T-cell (primary cell): ENCODE results near the gene KLF17. TPM values are rescaled to one million over a fixed set of nuclear protein-coding genes. Genes with fewer than 3 reads are reported as not detected.
"Not testable (repeated sequence)": the region's sequence is repeated elsewhere in the genome, so short reads cannot be mapped to it uniquely, and the experiment has no call there.

ENCODE experiments used
- ATAC-seq, 4 experiments: fragments of 200-7000 bp in 3 of 4; fragments of 150-1000 bp in 1 of 4; cut with Tn5 transposase; replicated peaks in 1 of 4; 1 replicate in 3 of 4; 2 replicates in 1 of 4; pipeline ENCODE4 v1.10.0; 2021; ENCODE audit warnings: moderate library complexity in 3 of 4, mild to moderate bottlenecking in 2 of 4, moderate number of reproducible peaks in 1 of 4
- CTCF ChIA-PET, 2 donors: fragments of 300-600 bp; sonication (Branson Sonifier 250); formaldehyde crosslinking; loops; one replicate each; lab custom pipeline; 2022; ENCODE audit warnings: antibody characterized with exemption in 2 of 2; lab: Charles Lee
- POLR2A ChIA-PET, 2 donors: fragments of 300-600 bp; sonication (Branson Sonifier 250); formaldehyde crosslinking; loops; one replicate each; lab custom pipeline; 2022; ENCODE audit warnings: antibody characterized with exemption in 2 of 2; lab: Charles Lee
- DNase-seq, 35 experiments: peaks; one replicate each; pipeline versions ENCODE4 v3.0.0 to v3.0.0-alpha.2; 2013 to 2023
- H3K27ac ChIP-seq: one replicate; pipeline ENCODE4 v1.5.1; 2013; ENCODE audit warnings: low read length
- H3K27me3 ChIP-seq, 2 experiments: replicated peaks in 1 of 2; 1 replicate in 1 of 2; 2 replicates in 1 of 2; pipeline versions ENCODE4 v1.6.1 to v1.7.0; 2013; ENCODE audit warnings: low read length in 1 of 2, mixed read lengths in 1 of 2; ENCODE audit not compliant: control insufficient read depth in 2 of 2, insufficient read depth in 2 of 2; ENCODE audit errors: extremely low read depth in 1 of 2
- H3K36me3 ChIP-seq, 2 donors: 1 replicate in 1 of 2; 2 replicates in 1 of 2; pipeline versions ENCODE4 v1.6.1 to v1.7.0; 2013; ENCODE audit warnings: low read length in 1 of 2; ENCODE audit not compliant: control insufficient read depth in 2 of 2, insufficient read depth in 1 of 2; ENCODE audit errors: extremely low read depth in 1 of 2
- H3K4me1 ChIP-seq, 2 experiments: 1 replicate in 1 of 2; 2 replicates in 1 of 2; pipeline versions ENCODE4 v1.6.1 to v1.7.0; 2013; ENCODE audit warnings: low read length in 2 of 2, mixed read lengths in 1 of 2; ENCODE audit not compliant: insufficient read depth in 2 of 2, control insufficient read depth in 1 of 2; ENCODE audit errors: extremely low read depth in 1 of 2
- H3K4me3 ChIP-seq, 2 donors: 1 replicate in 1 of 2; 2 replicates in 1 of 2; pipeline versions ENCODE4 v1.5.1 to v1.7.0; 2013; ENCODE audit warnings: mild to moderate bottlenecking in 2 of 2, low read length in 1 of 2, moderate library complexity in 1 of 2; ENCODE audit not compliant: control insufficient read depth in 1 of 2; ENCODE audit errors: extremely low read depth in 1 of 2
- H3K9me3 ChIP-seq: 2 replicates; pipeline ENCODE4 v1.7.0; 2013
- H3K27ac Mint-ChIP-seq, 2 donors: one replicate each; pipeline ENCODE4 v1.8.0; 2020 to 2021; ENCODE audit warnings: mild to moderate bottlenecking in 2 of 2, mixed read lengths in 2 of 2
- H3K27me3 Mint-ChIP-seq, 2 donors: one replicate each; pipeline ENCODE4 v1.8.0; 2021 to 2022; ENCODE audit warnings: mixed read lengths in 2 of 2
- H3K36me3 Mint-ChIP-seq: one replicate; pipeline ENCODE4 v1.8.0; 2021; ENCODE audit warnings: mixed read lengths
- H3K4me1 Mint-ChIP-seq, 3 donors: one replicate each; pipeline ENCODE4 v1.8.0; 2020 to 2022; ENCODE audit warnings: mixed read lengths in 3 of 3, mild to moderate bottlenecking in 1 of 3
- H3K4me3 Mint-ChIP-seq, 3 donors: one replicate each; pipeline ENCODE4 v1.8.0; 2020 to 2022; ENCODE audit warnings: mild to moderate bottlenecking in 3 of 3, mixed read lengths in 3 of 3, moderate library complexity in 3 of 3
- H3K9me3 Mint-ChIP-seq, 3 donors: one replicate each; pipeline ENCODE4 v1.8.0; 2020 to 2022; ENCODE audit warnings: mixed read lengths in 3 of 3
- WGBS: methylation state at CpG from one replicate; pipeline ENCODE4 v1.1.5; 2013; ENCODE audit warnings: missing lambda C conversion rate; ENCODE audit not compliant: insufficient coverage; 5-methylcytosine and 5-hydroxymethylcytosine counted together
- total RNA-seq, 35 experiments: library from RNA in 6 of 35; stranded (reverse) in 6 of 35; fragments of 120-200 nt in 1 of 35; gene quantifications; one replicate each; pipeline versions ENCODE4 v1.2.1 to v1.2.4 and lab custom pipeline; 2013 to 2026

The KLF17 gene
- total RNA-seq, 5 donors from 2014 or later (not counting 1 experiment from before 2014, with no cell fraction given): not detected

DNA sequence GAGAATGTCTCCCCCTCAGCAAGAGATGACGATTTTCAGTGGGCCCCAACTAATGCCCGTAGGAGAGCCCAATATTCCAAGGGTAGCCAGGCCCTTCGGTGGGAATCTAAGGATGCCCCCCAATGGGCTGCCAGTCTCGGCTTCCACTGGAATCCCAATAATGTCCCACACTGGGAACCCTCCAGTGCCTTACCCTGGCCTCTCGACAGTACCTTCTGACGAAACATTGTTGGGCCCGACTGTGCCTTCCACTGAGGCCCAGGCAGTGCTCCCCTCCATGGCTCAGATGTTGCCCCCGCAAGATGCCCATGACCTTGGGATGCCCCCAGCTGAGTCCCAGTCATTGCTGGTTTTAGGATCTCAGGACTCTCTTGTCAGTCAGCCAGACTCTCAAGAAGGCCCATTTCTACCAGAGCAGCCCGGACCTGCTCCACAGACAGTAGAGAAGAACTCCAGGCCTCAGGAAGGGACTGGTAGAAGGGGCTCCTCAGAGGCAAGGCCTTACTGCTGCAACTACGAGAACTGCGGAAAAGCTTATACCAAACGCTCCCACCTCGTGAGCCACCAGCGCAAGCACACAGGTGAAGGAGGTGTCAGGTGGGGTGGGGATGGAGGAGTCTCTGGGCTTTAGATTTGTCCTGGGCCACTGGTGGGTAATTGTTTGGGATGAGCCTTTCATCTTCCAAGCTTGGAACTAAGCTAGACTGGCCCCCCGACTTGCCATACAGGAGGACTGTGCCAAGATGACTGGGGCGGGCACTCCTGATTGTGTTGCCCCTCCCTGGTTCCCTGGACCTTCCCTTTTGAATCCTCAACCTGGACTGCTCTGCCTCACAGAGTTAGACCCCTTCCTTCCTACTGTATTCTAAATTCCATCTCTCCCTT lies 11.2 kb downstream of the KLF17 start:
- no peaks in the 10 kb centered on the region for H3K36me3 ChIP-seq
- H3K4me1 Mint-ChIP-seq: peaks cover 2 to 6% (median 4%) of the 10 kb centered on the region in 3 donors
- ATAC-seq (no peak), DNase-seq (no peak)
- no peaks in the 10 kb centered on the region for H3K4me1 ChIP-seq
- CTCF ChIA-PET: no interaction called here
- no peaks in the 10 kb centered on the region for H3K9me3 Mint-ChIP-seq
- POLR2A ChIA-PET: no interaction called here
- no peaks in the 10 kb centered on the region for H3K9me3 ChIP-seq
- WGBS: 92% methylated on average over 14 of the region's 16 CpGs
- peaks cover 0 to 24% of the 10 kb centered on the region in 2 experiments for H3K27me3 ChIP-seq
- no peaks in the 10 kb centered on the region for H3K36me3 Mint-ChIP-seq
- H3K27ac ChIP-seq: no peak overlapping the region
- H3K4me3 Mint-ChIP-seq: no peak overlapping the region
- H3K4me3 ChIP-seq: no peak overlapping the region
- H3K27ac Mint-ChIP-seq: no peak overlapping the region
- peaks cover 20 to 42% of the 10 kb centered on the region in 2 donors for H3K27me3 Mint-ChIP-seq

GRCh38 chr1:44131411-44131810 lies 12.8 kb downstream of the KLF17 start:
- WGBS: no CpG with 5 or more reads among the region's 3 CpGs
- no peak overlapping the region for H3K27ac Mint-ChIP-seq

DNA sequence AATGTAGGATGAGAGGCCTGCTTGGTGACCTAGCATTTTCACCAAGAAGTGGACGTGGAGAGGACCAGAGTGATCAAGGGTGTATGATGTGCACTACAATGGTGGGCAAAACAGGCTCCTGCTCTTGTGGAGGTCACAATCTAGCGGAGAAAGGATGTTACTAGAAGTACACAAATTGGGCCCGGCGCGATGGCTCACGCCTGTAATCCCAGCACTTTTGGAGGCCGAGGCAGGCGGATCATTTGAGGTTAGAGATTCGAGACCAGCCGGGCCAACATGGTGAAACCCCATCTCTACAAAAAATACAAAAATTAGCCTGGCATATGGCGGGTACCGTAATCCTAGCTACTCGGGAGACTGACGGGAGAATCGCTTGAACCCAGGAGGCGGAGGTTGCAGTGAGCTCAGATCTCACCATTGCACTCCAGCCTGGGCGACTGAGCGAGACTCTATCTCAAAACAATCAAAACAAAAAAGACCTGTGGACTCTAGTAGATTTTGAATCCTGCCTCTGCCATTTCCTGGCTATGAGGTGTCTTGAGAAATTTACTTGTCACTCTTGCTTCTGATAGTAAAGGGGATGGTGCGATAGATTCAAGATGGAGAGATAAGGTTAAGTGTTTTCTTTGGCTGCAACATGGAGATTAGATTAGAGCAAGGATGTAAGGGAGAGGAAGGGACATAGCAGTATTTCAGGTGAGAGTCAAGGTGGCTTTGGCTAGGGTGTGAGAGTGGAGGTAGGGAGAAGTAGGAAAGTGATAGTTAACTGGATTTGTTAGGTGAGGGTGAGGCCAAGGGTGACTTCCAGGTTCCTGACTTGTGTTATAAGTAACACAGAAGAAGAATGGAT lies 15.7 kb downstream of the KLF17 start:
- H3K4me1 ChIP-seq: no peaks in the 10 kb centered on the region
- ChIA-PET POLR2A (no interaction called here), CTCF (no interaction called here)
- no peaks in the 10 kb centered on the region for H3K9me3 ChIP-seq
- WGBS: 86% methylated on average over 15 of the region's 19 CpGs
- H3K36me3 ChIP-seq: no peaks in the 10 kb centered on the region
- H3K36me3 Mint-ChIP-seq: no peaks in the 10 kb centered on the region
- H3K4me3 Mint-ChIP-seq: no peak overlapping the region
- no peak overlapping the region for H3K27ac Mint-ChIP-seq
- no peak overlapping the region for H3K4me3 ChIP-seq
- peaks cover 19 to 34% of the 10 kb centered on the region in 2 donors for H3K27me3 Mint-ChIP-seq
- peaks cover 0 to 27% of the 10 kb centered on the region in 2 experiments for H3K27me3 ChIP-seq
- H3K27ac ChIP-seq: no peak overlapping the region
- DNase-seq (no peak), ATAC-seq (no peak)
- H3K9me3 Mint-ChIP-seq: no peaks in the 10 kb centered on the region
- H3K4me1 Mint-ChIP-seq: no peaks in the 10 kb centered on the region

More at GRCh38 chr1:44131411-44131810, 12.8 kb downstream of the KLF17 start:
- DNase-seq: no peak
- POLR2A ChIA-PET: no interaction called here
- H3K36me3 ChIP-seq: no peaks in the 10 kb centered on the region
- peaks cover 2 to 6% (median 4%) of the 10 kb centered on the region in 3 donors for H3K4me1 Mint-ChIP-seq
- no peak overlapping the region for H3K4me3 Mint-ChIP-seq
- peaks cover 15 to 35% of the 10 kb centered on the region in 2 donors for H3K27me3 Mint-ChIP-seq
- H3K9me3 ChIP-seq: no peaks in the 10 kb centered on the region
- H3K36me3 Mint-ChIP-seq: no peaks in the 10 kb centered on the region
- peaks cover 0 to 23% of the 10 kb centered on the region in 2 experiments for H3K27me3 ChIP-seq
- no peak for ATAC-seq
- H3K4me1 ChIP-seq: no peaks in the 10 kb centered on the region
- CTCF ChIA-PET: no interaction called here
- H3K9me3 Mint-ChIP-seq: no peaks in the 10 kb centered on the region
- no peak overlapping the region for H3K4me3 ChIP-seq
- H3K27ac ChIP-seq: no peak overlapping the region

GRCh38 chr1:44135886-44136285 lies 17.3 kb downstream of the KLF17 start:
- ChIA-PET POLR2A (no interaction called here), CTCF (no interaction called here)
- no peak overlapping the region for H3K27ac Mint-ChIP-seq
- ATAC-seq: no peak
- no peaks in the 10 kb centered on the region for H3K4me1 ChIP-seq
- no CpG with 5 or more reads among the region's 2 CpGs for whole genome bisulfite sequencing
- H3K4me3 Mint-ChIP-seq: no peak overlapping the region
- no peaks in the 10 kb centered on the region for H3K9me3 Mint-ChIP-seq
- H3K27ac ChIP-seq: no peak overlapping the region
- H3K9me3 ChIP-seq: no peaks in the 10 kb centered on the region
- H3K4me1 Mint-ChIP-seq: no peaks in the 10 kb centered on the region
- peaks cover 14 to 27% of the 10 kb centered on the region in 2 donors for H3K27me3 Mint-ChIP-seq
- no peaks in the 10 kb centered on the region for H3K36me3 ChIP-seq
- no peak for DNase-seq
- H3K4me3 ChIP-seq: no peak overlapping the region
- H3K36me3 Mint-ChIP-seq: no peaks in the 10 kb centered on the region
- H3K27me3 ChIP-seq: peaks cover 0 to 26% of the 10 kb centered on the region in 2 experiments

DNA sequence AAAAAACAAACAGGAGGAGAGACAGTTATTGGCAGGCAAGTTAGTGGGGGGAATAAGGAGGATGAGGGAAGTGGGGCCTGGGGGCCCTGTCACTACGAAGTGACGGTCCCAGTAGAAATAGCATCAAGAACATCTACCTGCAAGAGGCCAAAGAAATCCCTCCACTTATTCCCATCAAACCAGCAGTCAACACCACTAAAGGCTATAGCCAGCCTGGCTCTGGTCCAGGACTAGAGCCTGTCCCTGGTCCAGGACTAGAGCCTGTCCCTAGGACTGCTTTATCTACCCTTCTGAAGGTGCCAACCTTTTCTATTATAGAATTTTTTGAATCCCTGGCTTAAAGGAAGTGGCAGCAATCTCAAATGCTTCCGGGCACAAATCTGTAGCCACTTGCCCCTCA lies 19.6 kb downstream of the KLF17 start:
- ChIA-PET CTCF (no interaction called here), POLR2A (no interaction called here)
- Histone ChIP-seq H3K27me3 (peaks cover 0 to 24% of the 10 kb centered on the region in 2 experiments), H3K27ac (no peak overlapping the region), H3K9me3 (no peaks in the 10 kb centered on the region), H3K36me3 (no peaks in the 10 kb centered on the region), H3K4me3 (no peak overlapping the region), H3K4me1 (no peaks in the 10 kb centered on the region)
- H3K27me3 Mint-ChIP-seq: peaks cover 10 to 18% of the 10 kb centered on the region in 2 donors
- WGBS: 25% methylated on average over 1 of the region's 3 CpGs
- H3K4me1 Mint-ChIP-seq: no peaks in the 10 kb centered on the region
- ATAC-seq (no peak), DNase-seq (no peak)
- no peaks in the 10 kb centered on the region for H3K9me3 Mint-ChIP-seq
- H3K4me3 Mint-ChIP-seq: no peak overlapping the region
- no peaks in the 10 kb centered on the region for H3K36me3 Mint-ChIP-seq
- H3K27ac Mint-ChIP-seq: no peak overlapping the region

DNA sequence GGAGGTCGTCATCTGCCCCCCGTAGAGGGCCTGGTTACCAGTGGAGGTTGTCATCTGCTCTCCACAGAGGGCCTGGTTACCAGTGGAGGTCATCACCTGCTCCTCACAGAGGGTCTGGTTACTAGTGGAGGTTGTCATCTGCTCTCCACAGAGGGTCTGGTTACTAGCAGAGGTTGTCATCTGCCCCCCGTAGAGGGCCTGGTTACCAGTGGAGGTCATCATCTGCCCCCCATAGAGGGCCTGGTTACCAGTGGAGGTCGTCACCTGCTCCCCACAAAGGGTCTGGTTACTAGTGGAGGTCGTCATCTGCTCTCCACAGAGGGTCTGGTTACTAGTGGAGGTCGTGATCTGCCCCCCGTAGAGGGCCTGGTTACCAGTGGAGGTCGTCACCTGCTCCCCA lies 20.9 kb downstream of the KLF17 start:
- ATAC-seq, H3K27ac ChIP-seq, CTCF ChIA-PET, H3K4me1 ChIP-seq, H3K4me3 ChIP-seq, POLR2A ChIA-PET, H3K9me3 ChIP-seq, H3K36me3 ChIP-seq, DNase-seq, H3K27ac Mint-ChIP-seq, H3K4me1 Mint-ChIP-seq, H3K36me3 Mint-ChIP-seq, H3K4me3 Mint-ChIP-seq, H3K9me3 Mint-ChIP-seq: not testable (repeated sequence)
- H3K27me3 ChIP-seq: peaks cover 0 to 16% of the 10 kb centered on the region in 2 experiments
- WGBS: 60% methylated on average over 1 of the region's 8 CpGs
- peaks cover 10 to 18% of the 10 kb centered on the region in 2 donors for H3K27me3 Mint-ChIP-seq
